ENCODE results near the gene PHF21B.
"Not testable (repeated sequence)": the region's sequence is repeated elsewhere in the genome, so short reads cannot be mapped to it uniquely, and the experiment has no call there.

The PHF21B gene

GRCh38 chr22:44971651-44972362 is 38.0 kb downstream of the PHF21B start:
- Mint-ChIP-seq H3K27me3 (ENCODE audit: low read depth) (no peaks in the 10 kb centered on the region), H3K9me3 (no peaks in the 10 kb centered on the region), H3K4me1 (ENCODE audit: low read depth) (no peaks in the 10 kb centered on the region), H3K36me3 (ENCODE audit: low read depth) (no peaks in the 10 kb centered on the region), H3K4me3 (no peak overlapping the region), H3K27ac (no peak overlapping the region)
- no peak for DNase-seq (ENCODE audit: low spot score)

- Mint-ChIP-seq H3K4me1 (ENCODE audit: low read depth) (no peaks in the 10 kb centered on the region), H3K4me3 (no peak overlapping the region), H3K27me3 (ENCODE audit: low read depth) (no peaks in the 10 kb centered on the region), H3K9me3 (no peaks in the 10 kb centered on the region), H3K27ac (no peak overlapping the region), H3K36me3 (ENCODE audit: low read depth) (no peaks in the 10 kb centered on the region)
- no peak for DNase-seq (ENCODE audit: low spot score)
Measured at GRCh38 chr22:44970291-44970690, 39.5 kb downstream of the PHF21B start.

- Mint-ChIP-seq H3K36me3 (ENCODE audit: low read depth) (no peaks in the 10 kb centered on the region), H3K4me3 (no peak overlapping the region), H3K9me3 (no peaks in the 10 kb centered on the region), H3K4me1 (ENCODE audit: low read depth) (no peaks in the 10 kb centered on the region), H3K27me3 (ENCODE audit: low read depth) (no peaks in the 10 kb centered on the region), H3K27ac (no peak overlapping the region)
- DNase-seq (ENCODE audit: low spot score): no peak
Measured at GRCh38 chr22:44969817-44970216, 40.0 kb downstream of the PHF21B start.

GRCh38 chr22:44968736-44969135 is 41.1 kb downstream of the PHF21B start:
- Mint-ChIP-seq H3K27me3 (ENCODE audit: low read depth) (no peaks in the 10 kb centered on the region), H3K36me3 (ENCODE audit: low read depth) (no peaks in the 10 kb centered on the region)

GRCh38 chr22:44965171-44965570 is 44.6 kb downstream of the PHF21B start:
- H3K36me3 Mint-ChIP-seq (ENCODE audit: low read depth): no peaks in the 10 kb centered on the region

More at GRCh38 chr22:44968736-44969135, 41.1 kb downstream of the PHF21B start:
- Mint-ChIP-seq H3K27ac (no peak overlapping the region), H3K4me3 (no peak overlapping the region), H3K4me1 (ENCODE audit: low read depth) (no peaks in the 10 kb centered on the region), H3K9me3 (no peaks in the 10 kb centered on the region)
- no peak for DNase-seq (ENCODE audit: low spot score)

GRCh38 chr22:44964722-44965078 is 45.1 kb downstream of the PHF21B start:
- Mint-ChIP-seq H3K36me3 (ENCODE audit: low read depth) (no peaks in the 10 kb centered on the region), H3K9me3 (no peaks in the 10 kb centered on the region), H3K4me1 (ENCODE audit: low read depth) (no peaks in the 10 kb centered on the region), H3K27me3 (ENCODE audit: low read depth) (no peaks in the 10 kb centered on the region), H3K4me3 (no peak overlapping the region), H3K27ac (no peak overlapping the region)
- DNase-seq (ENCODE audit: low spot score): no peak

More at GRCh38 chr22:44965171-44965570, 44.6 kb downstream of the PHF21B start:
- Mint-ChIP-seq H3K27me3 (ENCODE audit: low read depth) (no peaks in the 10 kb centered on the region), H3K27ac (no peak overlapping the region), H3K4me1 (ENCODE audit: low read depth) (no peaks in the 10 kb centered on the region), H3K4me3 (no peak overlapping the region), H3K9me3 (no peaks in the 10 kb centered on the region)
- DNase-seq (ENCODE audit: low spot score): no peak

- Mint-ChIP-seq H3K4me3 (no peak overlapping the region), H3K36me3 (ENCODE audit: low read depth) (no peaks in the 10 kb centered on the region)
- no peak for DNase-seq (ENCODE audit: low spot score)
Measured at GRCh38 chr22:44963832-44964721, 45.7 kb downstream of the PHF21B start.

GRCh38 chr22:44962741-44963454 is 46.9 kb downstream of the PHF21B start:
- DNase-seq (ENCODE audit: low spot score): no peak
- Mint-ChIP-seq H3K4me1 (ENCODE audit: low read depth) (no peaks in the 10 kb centered on the region), H3K9me3 (no peaks in the 10 kb centered on the region), H3K36me3 (ENCODE audit: low read depth) (no peaks in the 10 kb centered on the region), H3K27ac (no peak overlapping the region), H3K4me3 (no peak overlapping the region), H3K27me3 (ENCODE audit: low read depth) (no peaks in the 10 kb centered on the region)

More at GRCh38 chr22:44963832-44964721, 45.7 kb downstream of the PHF21B start:
- H3K4me1 Mint-ChIP-seq (ENCODE audit: low read depth): no peaks in the 10 kb centered on the region
- H3K9me3 Mint-ChIP-seq: no peaks in the 10 kb centered on the region
- H3K27me3 Mint-ChIP-seq (ENCODE audit: low read depth): no peaks in the 10 kb centered on the region
- no peak overlapping the region for H3K27ac Mint-ChIP-seq

- not testable (repeated sequence) for H3K9me3 Mint-ChIP-seq; H3K36me3 Mint-ChIP-seq (ENCODE audit: low read depth); H3K4me1 Mint-ChIP-seq (ENCODE audit: low read depth); H3K4me3 Mint-ChIP-seq; DNase-seq (ENCODE audit: low spot score); H3K27ac Mint-ChIP-seq; H3K27me3 Mint-ChIP-seq (ENCODE audit: low read depth)
Measured at GRCh38 chr22:44961682-44962081, 48.1 kb downstream of the PHF21B start.

GRCh38 chr22:44956840-44957767 is 52.7 kb downstream of the PHF21B start:
- Mint-ChIP-seq H3K9me3 (no peaks in the 10 kb centered on the region), H3K27me3 (ENCODE audit: low read depth) (no peaks in the 10 kb centered on the region), H3K36me3 (ENCODE audit: low read depth) (no peaks in the 10 kb centered on the region), H3K4me1 (ENCODE audit: low read depth) (no peaks in the 10 kb centered on the region), H3K27ac (no peak overlapping the region), H3K4me3 (no peak overlapping the region)
- no peak for DNase-seq (ENCODE audit: low spot score)

- no peaks in the 10 kb centered on the region for H3K27me3 Mint-ChIP-seq (ENCODE audit: low read depth)
- no peaks in the 10 kb centered on the region for H3K36me3 Mint-ChIP-seq (ENCODE audit: low read depth)
- no peak for DNase-seq (ENCODE audit: low spot score)
Measured at GRCh38 chr22:44955102-44955501, 54.7 kb downstream of the PHF21B start.

GRCh38 chr22:44954149-44954548 is 55.7 kb downstream of the PHF21B start:
- Mint-ChIP-seq H3K4me3 (no peak overlapping the region), H3K4me1 (ENCODE audit: low read depth) (no peaks in the 10 kb centered on the region), H3K27ac (no peak overlapping the region), H3K27me3 (ENCODE audit: low read depth) (no peaks in the 10 kb centered on the region), H3K36me3 (ENCODE audit: low read depth) (no peaks in the 10 kb centered on the region), H3K9me3 (no peaks in the 10 kb centered on the region)
- DNase-seq (ENCODE audit: low spot score): no peak

More at GRCh38 chr22:44955102-44955501, 54.7 kb downstream of the PHF21B start:
- Mint-ChIP-seq H3K4me1 (ENCODE audit: low read depth) (no peaks in the 10 kb centered on the region), H3K4me3 (no peak overlapping the region), H3K27ac (no peak overlapping the region), H3K9me3 (no peaks in the 10 kb centered on the region)

All from T-helper 2 cell treated with Interferon-gamma antibody and Interleukin-4, amounts not matched to agents 5 μg/mL and 100 μg/mL, for 36 hours (primary cell).